T-helper 1 cell (primary cell): Measurements from ENCODE around the gene CACNB1.
A peak's percentile ranks its signal among the peaks of the same experiment; 100 is the strongest.

Source experiments
- DNase-seq, 5 donors: peaks; one replicate each; pipeline ENCODE4 v3.0.0-alpha.2; 2012 to 2020
- total RNA-seq, 4 donors: gene quantifications; one replicate each; lab custom pipeline; 2026; lab: John Stamatoyannopoulos, UW

Gene CACNB1
- total RNA-seq = 12.1 to 20.3 (median 18.0) reads per million in 4 donors

- peak; percentile 64 to 77 (median 67) for DNase-seq
Observed at GRCh38 chr17:39197380-39198185, at the start of gene CACNB1. CACNB1 (minus strand) TSS chr17:39197669; CDS start chr17:39197495, 174 bp downstream.

- DNase-seq = no peak
Observed at GRCh38 chr17:39246274-39246673, 48.8 kb upstream of the CACNB1 start.

- DNase-seq = peak; percentile 58 to 84 (median 74)
Observed at GRCh38 chr17:39244600-39245570, 47.4 kb upstream of the CACNB1 start.

- DNase-seq = no peak
Observed at GRCh38 chr17:39244016-39244599, 46.6 kb upstream of the CACNB1 start.

- DNase-seq = no peak
Observed at GRCh38 chr17:39243155-39243554, 45.7 kb upstream of the CACNB1 start.

- DNase-seq = no peak
Observed at GRCh38 chr17:39240631-39241030, 43.2 kb upstream of the CACNB1 start.

- DNase-seq = peak in 4 of 5 donors; percentile 58 to 74 (median 60)
Observed at GRCh38 chr17:39239640-39240314, 42.3 kb upstream of the CACNB1 start.

- DNase-seq = peak; percentile 47 to 92 (median 71)
Observed at GRCh38 chr17:39238311-39238972, 41.0 kb upstream of the CACNB1 start.

- no peak for DNase-seq
Observed at GRCh38 chr17:39237586-39237985, 40.1 kb upstream of the CACNB1 start.

- DNase-seq = no peak
Observed at GRCh38 chr17:39236981-39237441, 39.5 kb upstream of the CACNB1 start.

GRCh38 chr17:39236450-39236927 is 39.0 kb upstream of the CACNB1 start:
- no peak for DNase-seq

GRCh38 chr17:39235555-39236449 is 38.3 kb upstream of the CACNB1 start:
- DNase-seq = peak in 3 of 5 donors; percentile 15 to 76 (median 16)

GRCh38 chr17:39231591-39232551 is 34.4 kb upstream of the CACNB1 start:
- peak in 3 of 5 donors; percentile 45 to 47 (median 46) for DNase-seq

- no peak for DNase-seq
Observed at GRCh38 chr17:39231091-39231561, 33.7 kb upstream of the CACNB1 start.

- DNase-seq = no peak
Observed at GRCh38 chr17:39230361-39230760, 32.9 kb upstream of the CACNB1 start.

GRCh38 chr17:39229274-39229913 is 31.9 kb upstream of the CACNB1 start:
- DNase-seq = no peak

GRCh38 chr17:39227364-39227919 is 30.0 kb upstream of the CACNB1 start:
- no peak for DNase-seq
